ENCODE results near the gene BRAF. TPM values are rescaled to one million over a fixed set of nuclear protein-coding genes. Genes with fewer than 3 reads are reported as not detected.

The BRAF gene
- total RNA-seq, 1 donor from 2014 or later: 40.2 TPM

GRCh38 chr7:140903741-140904480 lies 20.8 kb downstream of the BRAF start:
- no peaks in the 10 kb centered on the region for H3K27me3 ChIP-seq
- no peak overlapping the region for H3K4me3 ChIP-seq
- intact Hi-C loops (cut with DNase I): no loop called here
- TF ChIP-seq CTCF (IDR thresholded peaks at IDR 0.05): no peak
- DNase-seq (no peak), ATAC-seq (no peak)
- H3K9me3 ChIP-seq: no peaks in the 10 kb centered on the region
- H3K4me1 ChIP-seq: no peaks in the 10 kb centered on the region
- no peak overlapping the region for H3K27ac ChIP-seq
- no peaks in the 10 kb centered on the region for H3K36me3 ChIP-seq

GRCh38 chr7:140902303-140902953 lies 22.3 kb downstream of the BRAF start:
- no peaks in the 10 kb centered on the region for H3K36me3 ChIP-seq
- no peak for TF ChIP-seq CTCF (IDR thresholded peaks at IDR 0.05)
- no peak for DNase-seq
- ATAC-seq: peak; percentile 81
- H3K9me3 ChIP-seq: no peaks in the 10 kb centered on the region
- no peak overlapping the region for H3K4me3 ChIP-seq
- no peaks in the 10 kb centered on the region for H3K27me3 ChIP-seq
- intact Hi-C loops (cut with DNase I): no loop called here
- H3K27ac ChIP-seq: no peak overlapping the region
- H3K4me1 ChIP-seq: no peaks in the 10 kb centered on the region

DNA sequence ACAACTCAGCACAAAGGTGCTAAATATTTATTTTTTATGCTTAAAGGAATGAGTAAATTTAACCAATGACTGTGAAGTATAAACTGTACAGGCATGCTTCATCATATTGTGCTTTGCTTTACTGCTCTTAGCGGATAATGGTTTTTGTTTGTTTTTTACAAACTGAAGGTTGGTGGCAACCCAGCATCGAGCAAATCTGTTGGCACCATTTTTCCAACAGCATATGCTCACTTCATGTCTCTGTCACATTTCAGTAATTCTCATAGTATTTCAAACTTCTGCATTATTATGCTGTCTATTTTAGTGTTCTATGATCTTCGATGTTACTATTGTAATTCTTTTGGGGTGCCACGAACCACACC lies 22.8 kb downstream of the BRAF start:
- no peak overlapping the region for H3K27ac ChIP-seq
- no peak for DNase-seq
- no peaks in the 10 kb centered on the region for H3K27me3 ChIP-seq
- intact Hi-C loops (cut with DNase I): no loop called here
- no peaks in the 10 kb centered on the region for H3K9me3 ChIP-seq
- no peaks in the 10 kb centered on the region for H3K4me1 ChIP-seq
- no peaks in the 10 kb centered on the region for H3K36me3 ChIP-seq
- H3K4me3 ChIP-seq: no peak overlapping the region
- TF ChIP-seq CTCF (IDR thresholded peaks at IDR 0.05): no peak
- no peak for ATAC-seq

- no peak for TF ChIP-seq CTCF (IDR thresholded peaks at IDR 0.05)
- H3K27ac ChIP-seq: no peak overlapping the region
- H3K9me3 ChIP-seq: no peaks in the 10 kb centered on the region
- DNase-seq: no peak
- intact Hi-C loops (cut with DNase I): no loop called here
- H3K4me3 ChIP-seq: no peak overlapping the region
- ATAC-seq: no peak
- H3K36me3 ChIP-seq: no peaks in the 10 kb centered on the region
- no peaks in the 10 kb centered on the region for H3K27me3 ChIP-seq
- H3K4me1 ChIP-seq: no peaks in the 10 kb centered on the region
Observed at GRCh38 chr7:140899883-140900282, 24.8 kb downstream of the BRAF start.

DNA sequence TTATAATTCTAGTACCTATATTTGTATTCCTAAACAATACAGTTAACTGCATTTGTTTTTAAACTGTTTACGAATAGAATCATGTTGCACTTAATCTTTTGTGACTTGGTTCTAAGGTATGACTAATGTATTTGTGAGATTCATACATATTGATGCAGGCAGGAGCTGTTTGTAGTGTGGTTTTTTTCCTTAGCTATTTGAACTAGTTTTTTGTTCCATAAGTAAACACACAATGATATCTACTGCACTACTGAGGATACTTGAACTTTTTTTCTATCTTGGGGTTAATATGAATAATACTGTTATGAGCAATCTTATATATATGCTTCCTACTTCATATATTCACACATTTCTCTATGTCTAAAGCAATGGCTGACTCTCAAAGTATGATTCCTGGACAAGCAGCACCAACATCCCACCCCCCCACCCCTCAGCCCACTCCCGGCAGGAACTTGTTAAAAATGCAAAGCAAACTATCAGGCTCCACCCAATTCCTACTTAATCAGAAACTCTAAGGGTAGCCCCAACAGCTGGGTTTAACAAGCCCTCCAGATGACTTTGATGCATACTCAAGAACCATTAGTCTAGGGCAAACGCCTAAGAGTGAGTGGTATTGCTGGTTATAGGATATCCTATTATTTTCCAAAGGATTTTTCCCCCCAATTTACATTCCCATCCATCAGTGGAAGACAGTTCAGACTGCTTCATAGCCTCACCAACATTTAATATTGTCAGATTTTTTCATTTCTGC lies 25.8 kb downstream of the BRAF start:
- TF ChIP-seq CTCF (IDR thresholded peaks at IDR 0.05): no peak
- no peaks in the 10 kb centered on the region for H3K36me3 ChIP-seq
- no peak overlapping the region for H3K4me3 ChIP-seq
- no peaks in the 10 kb centered on the region for H3K27me3 ChIP-seq
- DNase-seq (no peak), ATAC-seq (no peak)
- no peak overlapping the region for H3K27ac ChIP-seq
- intact Hi-C loops (cut with DNase I): no loop called here
- H3K4me1 ChIP-seq: no peaks in the 10 kb centered on the region
- no peaks in the 10 kb centered on the region for H3K9me3 ChIP-seq
